Heart left ventricle (tissue), 13 donors: ENCODE measurements around the gene YEATS2.

Source experiments
- POLR2A ChIP-seq, 2 donors: fragments of 450-650 bp; IDR thresholded peaks; one replicate each; pipeline ENCODE4 v1.6.1; 2017; ENCODE audit warnings: antibody characterized with exemption in 2 of 2, mild to moderate bottlenecking in 2 of 2, moderate library complexity in 2 of 2
- TF ChIP-seq, protein P1 (sequence below), 12 donors: fragments of 200-600 bp; sonication (generic) in 4 of 12; IDR thresholded peaks; one replicate each; pipeline versions ENCODE4 v1.5.0 to v1.8.0; 2018 to 2022; ENCODE audit warnings: antibody characterized with exemption in 12 of 12, mild to moderate bottlenecking in 5 of 12
- donor health status: ischemic (EF 13 %, LVEDD 7.1; RV severe dilation, severe dysfunction).
- donor health status: DM: no; HTN: yes; CAD: no.
- donor health status: DM: no; HTN: no; CAD: no.
- donor health status: ischemic (EF 25% LVEDD 6.9; RV normal size, moderate dysfunction).
- donor health status: ischemic (EF 25% LVEDD 5.7; RV mildly dilated, moderate dysfunction).
- donor health status: ischemic (EF 35%, LVEDD 5.7; RV mildly dilated, moderate dysfunction).
- donor health status: nonischemic (EF 11% LVEDD 7.7; RV severe dilation, severe dysfunction).
- donor health status: DM: yes; HTN: yes; CAD: no.
- donor health status: PGD.
- donor health status: ischemic (EF 29% LVEDD 5.4; RV normal size, mild dysfunction).
- donor health status: nonischemic (EF 23%, LVEDD 6.1; RV moderate dilation, normal function).

DNA sequence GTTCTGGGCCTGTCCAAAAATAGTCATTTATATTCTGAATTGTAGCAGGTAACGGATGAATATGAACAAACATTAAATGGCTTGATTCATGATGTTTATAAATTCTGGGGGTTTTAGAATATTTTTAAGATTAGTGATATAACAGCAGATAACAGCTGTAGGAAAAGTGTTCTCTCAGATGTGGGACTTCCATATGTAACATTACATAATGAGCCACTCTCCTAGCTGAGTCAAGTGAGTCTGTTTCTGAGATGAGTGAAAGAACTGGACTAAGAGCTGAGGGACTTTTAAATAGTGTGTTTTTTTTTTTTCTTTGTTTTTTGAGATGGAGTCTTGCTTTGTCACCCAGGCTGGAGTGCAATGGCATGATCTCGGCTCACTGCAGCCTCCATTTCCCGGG lies 13.9 kb downstream of the YEATS2 start:
- TF ChIP-seq, protein P1, sequence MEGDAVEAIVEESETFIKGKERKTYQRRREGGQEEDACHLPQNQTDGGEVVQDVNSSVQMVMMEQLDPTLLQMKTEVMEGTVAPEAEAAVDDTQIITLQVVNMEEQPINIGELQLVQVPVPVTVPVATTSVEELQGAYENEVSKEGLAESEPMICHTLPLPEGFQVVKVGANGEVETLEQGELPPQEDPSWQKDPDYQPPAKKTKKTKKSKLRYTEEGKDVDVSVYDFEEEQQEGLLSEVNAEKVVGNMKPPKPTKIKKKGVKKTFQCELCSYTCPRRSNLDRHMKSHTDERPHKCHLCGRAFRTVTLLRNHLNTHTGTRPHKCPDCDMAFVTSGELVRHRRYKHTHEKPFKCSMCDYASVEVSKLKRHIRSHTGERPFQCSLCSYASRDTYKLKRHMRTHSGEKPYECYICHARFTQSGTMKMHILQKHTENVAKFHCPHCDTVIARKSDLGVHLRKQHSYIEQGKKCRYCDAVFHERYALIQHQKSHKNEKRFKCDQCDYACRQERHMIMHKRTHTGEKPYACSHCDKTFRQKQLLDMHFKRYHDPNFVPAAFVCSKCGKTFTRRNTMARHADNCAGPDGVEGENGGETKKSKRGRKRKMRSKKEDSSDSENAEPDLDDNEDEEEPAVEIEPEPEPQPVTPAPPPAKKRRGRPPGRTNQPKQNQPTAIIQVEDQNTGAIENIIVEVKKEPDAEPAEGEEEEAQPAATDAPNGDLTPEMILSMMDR (IDR thresholded peaks at IDR 0.05) = no peak
- TF ChIP-seq POLR2A (IDR thresholded peaks at IDR 0.05) = no peak
